DMS 273 (cell line): Measurements from ENCODE around the gene AMZ1.
"Not testable (repeated sequence)": the region's sequence is repeated elsewhere in the genome, so short reads cannot be mapped to it uniquely, and the experiment has no call there.

Experiments used
- DNase-seq: peaks from one replicate; lab custom pipeline; 2025; ENCODE audit not compliant: unreplicated experiment; lab: John Stamatoyannopoulos, UW

AMZ1 gene

DNA sequence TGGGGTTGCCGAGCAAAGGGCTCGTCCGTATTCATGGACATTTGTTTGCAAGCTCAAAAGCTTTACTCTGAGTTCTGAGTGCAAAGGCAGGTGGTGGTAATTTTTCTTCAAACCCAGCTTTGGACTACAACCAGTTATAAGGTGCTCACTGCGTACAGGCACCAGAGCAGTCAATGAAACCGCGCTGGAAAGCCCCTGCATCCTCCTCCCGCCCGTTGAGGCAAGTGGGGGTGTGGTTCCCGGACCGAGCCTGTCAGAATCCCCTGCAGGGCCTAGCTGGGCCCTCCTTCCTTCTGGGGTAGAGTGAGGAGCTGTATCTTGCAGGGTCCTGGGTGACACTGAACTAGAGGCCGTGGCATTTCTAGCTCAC lies 22.3 kb downstream of the AMZ1 start:
- DNase-seq, result no peak

DNA sequence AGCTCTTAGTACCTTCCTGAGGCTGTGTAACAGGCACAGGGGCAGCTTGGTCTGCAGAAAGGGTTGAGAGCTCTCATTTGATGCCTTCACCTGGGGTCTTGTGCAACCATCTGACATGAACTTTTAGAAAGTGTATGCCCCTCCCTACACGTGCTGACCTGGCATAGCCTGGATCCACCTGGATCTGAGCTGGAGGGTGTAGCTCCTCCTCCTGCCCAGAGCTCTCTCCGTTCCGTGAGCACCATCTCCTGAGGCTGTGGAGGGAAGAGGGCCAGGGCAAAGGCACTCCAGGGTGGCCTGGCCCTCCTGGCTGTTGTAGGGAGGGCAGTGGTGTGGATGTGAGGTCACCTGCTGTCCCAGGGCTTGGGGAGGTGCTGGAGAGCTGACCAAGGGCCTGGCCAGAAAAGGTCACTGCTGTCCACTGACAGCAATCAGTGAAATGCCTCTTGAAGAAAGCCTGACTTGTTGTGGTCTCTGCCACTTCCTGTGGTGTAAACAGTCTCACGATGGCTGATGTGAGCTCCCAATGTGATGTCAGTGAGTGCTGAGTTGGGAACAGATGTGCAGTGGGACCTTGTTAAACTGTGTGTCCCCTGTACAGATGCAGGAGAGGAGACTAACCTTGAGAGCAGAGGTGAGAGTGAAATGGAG lies 23.0 kb downstream of the AMZ1 start:
- no peak for DNase-seq

DNA sequence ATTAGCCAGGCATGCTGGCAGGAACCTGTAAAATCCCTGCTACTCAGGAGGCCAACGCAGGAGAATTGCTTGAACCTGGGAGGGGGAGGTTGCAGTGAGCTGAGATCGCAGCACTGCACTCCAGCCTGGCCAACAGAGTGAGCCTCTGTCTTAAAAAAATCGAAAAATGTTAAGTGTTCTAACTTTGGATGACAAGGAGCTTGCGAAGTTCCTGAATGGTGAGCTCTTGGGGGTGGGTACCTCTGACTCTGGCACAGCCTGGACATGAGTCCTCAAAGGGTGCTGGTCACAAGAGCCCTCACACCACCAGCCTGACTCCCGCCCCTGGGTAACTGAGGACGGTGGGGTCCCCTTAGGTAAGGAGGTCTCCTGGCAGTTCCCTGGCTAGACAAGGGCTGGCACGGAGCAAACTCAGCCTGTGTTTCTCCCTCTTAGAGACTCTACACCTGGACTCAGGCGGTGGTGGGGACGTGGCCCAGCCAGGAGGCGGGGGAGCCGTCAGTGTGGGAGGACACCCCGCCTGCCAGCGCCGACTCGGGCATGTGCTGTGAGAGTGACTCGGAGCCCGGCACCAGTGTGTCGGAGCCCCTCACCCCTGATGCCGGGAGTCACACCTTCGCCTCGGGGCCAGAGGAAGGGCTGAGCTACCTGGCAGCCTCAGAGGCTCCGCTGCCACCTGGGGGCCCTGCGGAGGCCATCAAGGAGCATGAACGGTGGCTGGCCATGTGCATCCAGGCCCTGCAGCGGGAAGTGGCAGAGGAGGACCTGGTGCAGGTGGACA lies 24.1 kb downstream of the AMZ1 start:
- DNase-seq, result no peak

DNA sequence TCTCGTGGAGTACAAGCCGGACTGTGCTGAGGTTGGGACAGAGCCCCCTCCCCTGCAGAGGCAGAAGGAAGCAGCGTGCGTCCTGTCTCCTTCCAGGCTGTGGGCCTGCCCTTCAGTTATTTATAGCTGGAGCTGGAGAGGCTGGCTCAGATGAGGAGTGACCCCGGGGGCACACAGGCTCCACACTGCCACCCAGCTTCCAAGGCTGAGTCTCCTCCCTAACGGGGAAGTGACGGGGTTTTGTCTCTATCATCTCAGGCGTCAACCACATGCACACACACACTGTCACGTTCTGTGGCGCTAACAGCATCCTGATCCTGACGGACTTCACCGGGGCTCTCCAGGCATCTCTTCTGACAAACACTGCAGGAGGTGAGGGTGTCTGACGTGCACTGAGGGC lies 25.4 kb downstream of the AMZ1 start:
- DNase-seq, result no peak

DNA sequence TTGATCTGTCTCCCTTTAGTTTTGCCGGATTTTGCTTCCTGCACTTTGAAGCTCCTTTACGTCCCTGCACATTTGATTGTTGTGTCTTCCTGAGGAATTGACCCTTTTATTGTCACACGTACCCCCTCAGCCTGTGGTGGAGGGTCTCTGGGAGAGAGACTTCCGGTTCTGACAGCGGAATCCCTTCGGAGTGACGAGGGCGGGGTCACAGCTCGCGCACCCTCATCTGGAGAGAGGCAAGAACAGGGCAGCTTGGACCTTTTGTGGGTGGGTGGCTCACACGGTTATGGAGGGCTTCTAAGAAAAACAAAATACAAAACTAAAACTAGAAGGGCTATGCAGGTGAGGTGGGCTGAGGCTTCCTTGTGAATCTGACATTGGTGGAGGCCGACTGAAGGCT lies 26.0 kb downstream of the AMZ1 start:
- DNase-seq, result no peak

DNA sequence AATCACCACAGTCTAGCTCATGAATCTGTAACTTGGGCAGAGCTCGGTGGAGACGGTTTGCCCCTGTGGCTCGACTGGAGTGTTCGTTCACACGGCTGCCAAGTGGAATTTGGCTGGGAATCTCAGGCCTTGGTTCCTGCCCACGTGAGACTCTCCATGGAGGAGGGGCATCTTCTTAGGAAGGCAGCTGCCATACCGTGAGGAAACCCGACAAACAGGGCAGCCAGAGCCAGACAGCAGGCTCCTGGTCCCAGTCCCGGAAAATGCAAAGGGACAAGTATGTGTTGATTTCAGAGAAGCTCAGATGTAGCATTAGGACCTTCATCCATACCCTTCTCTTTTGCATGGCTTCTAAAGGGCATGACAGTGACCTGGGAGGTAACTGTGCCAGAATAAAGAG lies 26.6 kb downstream of the AMZ1 start:
- no peak for DNase-seq

DNA sequence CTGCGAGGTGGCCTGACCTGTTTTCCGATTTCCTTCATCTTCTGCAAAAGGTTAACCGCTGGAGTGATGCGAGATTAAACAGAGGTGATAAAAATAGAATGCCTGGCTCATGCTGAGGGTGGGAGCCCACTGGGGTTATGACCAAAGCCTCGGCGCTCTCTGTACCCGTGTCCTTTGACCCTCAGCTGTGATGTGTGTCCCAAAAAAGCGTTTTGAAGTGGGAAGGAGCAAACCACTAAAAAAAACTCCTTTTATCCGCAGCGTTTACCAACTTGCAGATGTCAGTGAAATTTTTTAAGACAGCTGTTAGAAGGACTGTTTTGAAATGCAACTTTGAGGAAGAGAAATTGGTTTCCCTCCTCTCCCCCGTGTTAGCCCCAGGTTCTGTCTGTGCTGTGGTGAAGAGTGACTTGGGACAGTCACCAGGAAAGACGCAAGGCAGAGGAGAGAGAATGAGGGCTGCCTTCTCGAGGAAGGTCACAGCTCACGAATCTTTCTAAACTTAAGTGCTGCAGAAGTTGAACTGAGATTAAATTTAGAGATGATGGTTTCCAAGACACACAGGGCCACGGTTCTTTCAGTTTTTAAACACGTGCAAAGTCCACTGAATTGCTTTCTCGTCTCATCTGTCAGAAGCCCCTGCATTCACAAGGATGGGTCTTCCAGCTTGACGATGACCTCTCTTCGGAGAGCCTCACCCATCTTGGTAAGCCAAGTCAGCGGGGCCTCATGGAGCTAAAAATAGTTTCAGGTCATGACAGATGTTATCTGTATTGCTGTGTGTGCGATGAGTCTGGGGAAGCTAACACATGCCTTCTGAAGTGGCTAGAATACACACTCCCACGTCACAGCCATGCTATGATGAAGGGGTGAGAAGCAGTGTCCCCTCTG lies 27.6 kb downstream of the AMZ1 start:
- no peak for DNase-seq

DNA sequence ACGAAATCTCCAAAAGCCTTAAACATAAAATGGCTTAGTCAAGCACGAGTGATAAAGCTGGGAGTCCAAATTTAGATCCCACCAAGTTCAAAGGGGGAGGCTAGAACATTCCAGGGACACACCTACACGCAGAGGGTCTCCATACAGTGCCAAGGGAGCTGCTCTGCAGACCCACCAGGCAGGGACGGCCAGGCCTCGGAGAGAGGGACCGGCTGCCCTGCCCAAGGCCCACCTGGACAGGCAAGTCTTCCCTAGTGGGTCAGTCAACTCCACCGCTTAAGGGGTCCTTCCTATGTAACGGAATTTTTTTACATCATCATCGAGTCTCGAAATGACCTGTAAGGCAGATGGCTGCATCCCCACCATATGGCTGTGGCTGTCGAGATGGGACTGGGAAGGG lies 28.5 kb downstream of the AMZ1 start:
- no peak for DNase-seq

DNA sequence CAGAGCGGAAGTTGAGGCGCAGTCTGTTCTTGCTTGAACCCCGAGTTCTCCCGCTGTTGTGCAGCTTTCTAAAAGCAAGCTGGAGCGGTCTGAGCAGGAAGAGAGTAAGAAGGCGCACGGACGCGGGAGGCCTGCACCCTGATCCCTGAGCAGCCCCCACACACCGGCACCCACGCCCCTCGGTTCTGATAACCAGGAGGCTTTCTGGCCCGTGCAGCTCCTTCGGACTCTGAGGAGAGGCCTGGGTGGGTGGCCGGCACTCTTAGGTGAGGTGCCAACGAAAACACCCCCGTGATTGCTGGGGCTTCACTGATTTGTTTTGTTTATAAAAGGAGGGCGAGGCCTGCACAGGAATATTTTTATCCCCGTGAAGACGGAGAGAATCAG lies 28.9 kb downstream of the AMZ1 start:
- no peak for DNase-seq

DNA sequence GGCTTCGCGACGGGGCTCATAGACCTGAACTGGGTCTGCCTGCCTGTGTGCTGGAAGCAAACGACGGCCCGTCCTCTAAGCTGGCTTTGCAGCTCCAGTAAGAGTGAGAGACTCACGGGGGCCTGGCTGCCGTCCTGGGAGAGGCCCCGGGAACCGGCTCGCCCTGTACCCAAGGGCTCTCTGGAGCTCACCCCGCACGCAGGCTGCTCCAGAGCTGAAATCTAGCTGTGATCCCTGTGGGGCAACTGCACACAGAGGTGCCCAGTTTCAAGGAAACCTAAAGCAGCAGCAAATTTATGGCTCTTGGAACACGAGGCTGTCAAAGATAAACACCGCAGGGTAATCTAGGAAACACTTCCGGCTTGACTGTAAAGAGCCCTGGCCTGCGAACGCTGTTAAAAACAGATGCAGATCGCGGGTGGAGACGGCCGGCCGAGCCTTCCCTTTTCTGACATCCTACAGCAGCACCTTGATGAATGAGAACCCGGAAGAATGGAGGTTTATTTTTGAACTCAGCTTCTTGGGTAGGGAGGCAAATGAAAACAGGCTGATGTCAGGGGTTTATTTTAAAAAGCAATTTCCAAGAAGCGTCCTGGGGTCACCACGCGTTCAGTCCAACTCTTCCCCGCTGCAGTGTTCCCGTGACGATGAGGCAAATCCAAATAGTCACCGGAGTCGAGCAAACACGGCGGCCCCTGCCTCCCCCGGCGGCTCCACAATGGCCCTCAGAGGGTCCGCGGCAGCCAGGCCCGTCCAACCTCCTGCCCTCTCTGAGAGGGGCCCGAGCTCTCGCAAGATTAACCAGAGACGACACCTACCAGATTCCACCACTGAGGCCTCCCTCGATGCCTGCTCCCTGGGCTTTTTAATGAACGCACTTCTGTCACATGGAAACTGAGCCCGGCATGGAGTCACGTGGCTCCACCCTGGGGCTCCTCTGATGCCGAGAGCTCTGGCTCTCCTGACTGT lies 29.6 kb downstream of the AMZ1 start:
- no peak for DNase-seq

DNA sequence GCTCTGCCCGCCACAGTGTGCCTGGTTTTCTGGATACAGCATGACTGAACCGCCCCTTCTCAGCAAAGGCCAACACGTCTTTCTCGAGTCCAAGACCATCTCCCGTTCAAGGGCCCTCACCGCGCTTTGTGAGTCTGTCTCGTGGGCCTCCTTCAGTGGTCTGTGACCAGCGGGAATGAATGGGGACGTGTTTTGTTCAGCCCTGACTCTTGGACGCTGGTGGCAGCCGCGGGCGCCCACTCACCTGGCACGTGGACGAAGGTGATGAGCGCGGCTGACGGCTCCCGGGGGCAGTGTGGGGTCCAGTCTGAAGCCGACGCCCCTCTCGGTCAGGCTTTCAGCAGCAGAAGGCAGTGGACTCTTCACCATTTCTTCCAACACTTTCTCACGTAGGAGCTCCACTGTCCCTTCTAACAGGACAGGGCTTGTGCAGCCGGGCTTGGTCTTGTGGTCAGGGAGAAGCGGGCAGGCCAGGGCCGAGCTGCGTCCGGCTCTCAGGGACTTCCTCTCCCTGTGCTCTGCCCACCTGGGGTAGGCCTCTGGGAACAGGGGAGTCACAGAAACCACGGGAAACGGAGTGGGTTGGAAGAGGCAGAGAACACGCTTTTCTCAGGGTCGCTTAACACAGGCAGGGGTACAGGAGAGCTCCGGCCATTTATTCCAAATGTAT lies 30.4 kb downstream of the AMZ1 start:
- no peak for DNase-seq

DNA sequence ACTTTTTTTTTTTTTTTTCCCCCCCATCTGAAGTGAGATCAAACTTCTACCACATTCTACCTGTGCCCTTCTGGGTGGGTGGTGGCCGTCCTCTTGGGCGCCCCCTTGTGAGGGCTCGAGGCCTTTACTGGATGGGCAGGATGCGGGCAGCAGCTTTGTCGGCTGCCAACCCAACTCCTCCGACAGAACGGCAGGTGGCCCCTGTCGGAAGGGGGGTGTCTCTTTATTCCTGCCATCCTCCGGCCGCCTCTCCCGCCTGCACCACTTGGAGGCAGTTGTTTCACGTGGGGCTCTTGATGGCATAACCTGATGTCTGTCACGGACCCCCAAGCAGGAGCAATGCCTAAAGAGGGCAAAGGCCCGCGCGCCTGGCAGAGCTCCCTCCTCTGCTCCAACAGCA lies 31.0 kb downstream of the AMZ1 start:
- DNase-seq, result peak; percentile 88

DNA sequence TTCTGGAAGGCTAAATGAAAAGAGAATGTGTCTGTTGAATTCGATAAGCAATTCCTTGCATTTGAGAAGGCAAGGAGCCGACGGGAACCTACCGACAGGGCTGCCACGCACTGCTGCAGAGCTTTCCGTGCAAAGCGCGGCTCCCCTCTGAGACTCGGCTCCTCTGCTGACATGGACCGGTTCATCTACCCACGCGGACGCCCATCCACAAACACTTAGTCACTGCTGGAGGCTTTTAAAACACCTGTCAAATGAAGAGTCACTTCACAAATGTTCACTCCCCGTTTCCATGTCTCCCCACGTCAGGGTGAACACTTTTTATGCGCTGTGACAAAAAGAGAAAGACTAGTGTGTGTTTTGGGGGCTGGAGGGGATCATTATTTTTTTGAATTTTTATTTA lies 32.0 kb downstream of the AMZ1 start:
- DNase-seq, result no peak

DNA sequence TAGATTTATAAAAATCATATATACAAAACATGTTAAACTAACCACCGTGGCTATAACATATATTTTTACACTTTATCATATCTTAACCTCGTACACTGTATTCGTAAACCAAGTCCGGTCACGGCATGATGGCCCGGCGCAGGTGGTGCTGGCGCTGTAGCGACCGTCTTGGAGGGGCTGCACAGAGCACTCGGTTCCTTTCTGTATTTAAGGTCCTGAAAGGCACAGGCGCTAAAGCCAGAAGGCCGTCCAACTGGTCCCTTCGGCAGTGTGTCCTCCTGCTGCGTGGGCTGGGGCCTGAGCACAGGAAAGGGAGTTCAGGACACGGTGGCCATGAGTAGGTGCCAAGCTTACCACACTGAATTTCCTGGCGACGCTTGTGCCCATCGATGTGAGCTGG lies 33.8 kb downstream of the AMZ1 start:
- DNase-seq, result no peak

DNA sequence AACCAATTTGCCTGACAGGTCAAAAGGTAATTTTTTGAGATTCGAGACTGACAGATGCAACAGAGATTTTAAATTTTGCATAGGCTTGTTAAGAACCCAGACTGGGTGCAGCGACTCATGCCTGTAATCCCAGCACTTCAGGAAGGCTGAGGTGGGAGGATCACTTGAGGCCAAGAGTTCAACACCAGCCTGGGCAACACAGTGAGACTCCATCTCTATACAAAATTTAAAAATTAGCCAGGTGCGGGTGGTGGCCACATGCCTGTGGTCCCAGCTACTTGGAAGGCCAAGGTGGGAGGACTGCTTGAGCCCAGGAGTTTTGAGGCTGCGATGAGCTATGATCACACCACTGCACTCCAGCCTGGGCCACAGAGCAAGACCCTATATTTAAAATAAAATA lies 34.6 kb downstream of the AMZ1 start:
- DNase-seq, result no peak

DNA sequence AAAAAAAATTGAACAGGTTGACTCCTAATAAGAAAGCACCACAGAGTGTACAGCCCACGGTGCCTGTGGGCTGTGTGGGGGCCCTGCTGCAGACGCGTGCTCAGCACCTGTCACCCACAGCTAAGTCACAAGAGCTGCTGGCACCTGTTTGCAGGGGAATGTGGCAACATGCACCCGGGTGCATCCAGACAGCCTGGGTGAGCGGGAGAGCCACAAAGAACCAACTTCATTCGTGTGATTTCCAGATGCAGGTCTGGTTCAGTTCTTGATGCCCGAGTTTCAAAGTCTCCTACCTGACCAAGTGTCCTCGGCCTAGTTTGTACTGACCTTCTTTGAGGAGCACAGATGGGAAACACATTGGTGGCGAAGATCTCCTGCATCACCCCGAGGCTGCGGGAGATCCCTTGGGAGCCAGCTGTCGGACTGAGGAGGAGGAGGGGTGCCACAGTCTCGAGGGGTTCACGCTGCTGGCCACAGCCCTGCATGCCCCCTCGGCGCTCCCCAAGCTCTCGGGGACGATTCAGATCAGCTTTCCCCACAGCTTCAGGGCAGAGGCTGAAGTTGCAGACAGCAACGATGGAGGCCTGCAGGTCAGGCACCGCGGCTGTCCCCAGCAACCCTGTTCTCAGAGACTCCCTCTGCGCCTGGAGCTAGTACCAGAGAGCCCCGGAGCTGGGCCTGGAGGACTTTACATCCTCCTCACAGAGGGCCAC lies 35.3 kb downstream of the AMZ1 start:
- no peak for DNase-seq

DNA sequence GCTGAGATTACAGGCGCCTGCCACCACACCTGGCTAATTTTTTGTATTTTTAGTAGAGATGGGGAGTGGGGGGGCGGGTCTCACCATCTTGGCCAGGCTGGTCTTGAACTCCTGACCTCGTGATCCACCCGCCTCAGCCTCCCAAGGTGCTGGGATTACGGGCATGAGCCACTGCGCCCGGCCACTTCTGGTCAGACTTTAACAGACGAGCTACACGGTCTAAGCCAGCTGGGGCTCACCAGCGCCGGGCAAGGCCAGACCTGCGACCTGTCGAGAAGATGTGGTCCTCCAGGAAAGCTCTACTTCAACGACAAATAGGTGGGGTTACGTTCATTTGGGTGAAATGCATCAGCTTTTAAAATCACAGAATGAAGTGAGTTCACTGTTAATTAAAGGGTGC lies 36.0 kb downstream of the AMZ1 start:
- not testable (repeated sequence) for DNase-seq

DNA sequence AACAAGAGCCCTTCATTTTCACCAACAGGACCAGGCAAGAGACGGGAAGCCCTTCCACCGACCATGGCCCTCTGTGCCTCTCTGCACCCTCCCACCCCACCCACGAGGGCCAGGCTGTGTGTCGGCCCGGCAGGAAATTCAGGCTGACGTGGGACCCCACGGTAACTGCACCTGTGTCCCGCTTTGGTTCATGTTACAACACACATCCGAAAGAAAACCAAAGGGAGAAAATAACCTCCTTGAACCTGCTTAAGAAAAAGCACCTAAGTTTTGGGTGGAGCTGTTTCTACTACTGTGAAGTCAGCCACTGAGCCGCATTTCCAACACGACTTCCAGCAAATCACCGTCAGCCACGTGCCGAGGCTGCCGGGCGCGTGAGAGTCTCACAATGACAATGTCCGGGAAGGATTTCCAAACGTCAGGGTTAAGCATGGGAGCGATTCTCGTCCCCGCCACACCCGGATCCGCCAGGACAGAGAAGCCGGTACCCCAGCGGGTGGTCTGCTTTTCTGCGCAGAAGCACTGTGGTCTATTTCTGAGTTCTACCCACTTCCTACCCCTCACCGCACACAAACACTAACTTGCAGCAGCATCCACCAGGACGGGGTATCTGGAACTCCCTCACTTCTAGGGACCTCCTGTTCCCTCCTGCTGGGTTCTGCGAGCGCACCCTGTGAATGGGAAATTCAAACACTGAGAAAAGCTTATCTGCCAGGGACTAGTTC lies 36.6 kb downstream of the AMZ1 start:
- no peak for DNase-seq
